Cardiac muscle cell (in vitro differentiated cells and primary cell): ENCODE measurements around the gene PCDHGC4. TPM values are rescaled to one million over a fixed set of nuclear protein-coding genes. Genes with fewer than 3 reads are reported as not detected.

Source experiments
- DNase-seq, 2 donors: peaks; one replicate each; pipeline versions ENCODE4 v3.0.0 to v3.0.0-alpha.2; 2010 to 2017; ENCODE audit warnings: low read depth in 1 of 2, low spot score in 1 of 2
- H3K27ac ChIP-seq: fragments of 200-600 bp; sonication (generic); 2 replicates; pipeline ENCODE4 v1.5.1; 2016
- H3K27me3 ChIP-seq: fragments of 200-600 bp; sonication (generic); 2 replicates; pipeline ENCODE4 v1.6.0; 2016; ENCODE audit warnings: control low read depth
- H3K36me3 ChIP-seq: fragments of 200-600 bp; sonication (generic); 2 replicates; pipeline ENCODE4 v1.5.1; 2016; ENCODE audit warnings: control low read depth
- H3K4me1 ChIP-seq: fragments of 200-600 bp; sonication (generic); 2 replicates; pipeline ENCODE4 v1.8.1; 2017; ENCODE audit warnings: low read depth, mild to moderate bottlenecking, mixed run types
- H3K4me3 ChIP-seq: fragments of 200-600 bp; sonication (generic); 2 replicates; pipeline ENCODE4 v1.5.1; 2016; ENCODE audit warnings: mild to moderate bottlenecking
- H3K9me3 ChIP-seq: fragments of 200-600 bp; sonication (generic); 2 replicates; pipeline ENCODE4 v1.5.1; 2017; ENCODE audit warnings: low read depth, mild to moderate bottlenecking, control low read depth
- CTCF ChIP-seq: IDR thresholded peaks from 2 replicates; pipeline ENCODE4 v1.5.1; 2012; ENCODE audit warnings: low read depth, mild to moderate bottlenecking, low read length
- polyA plus RNA-seq: library from polyadenylated mRNA; unstranded; fragments of >200 nt; fragmentation: Nextera tagmentation; extraction: Ambion mirVana; gene quantifications from 2 replicates; pipeline ENCODE4 v1.2.1, GENCODE V29; 2016
- total RNA-seq: library from RNA; depleted of rRNA; stranded (reverse); fragments of >200 nt; gene quantifications from 2 replicates; pipeline ENCODE4 v1.2.3, GENCODE V29; 2016

PCDHGC4 gene
- total and polyA plus RNA-seq, 2 experiments from 2014 or later = 0.84 to 7.9 TPM

- Histone ChIP-seq H3K36me3 (no peaks in the 10 kb centered on the region), H3K27ac (no peak overlapping the region), H3K4me3 (no peak overlapping the region), H3K9me3 (no peaks in the 10 kb centered on the region), H3K27me3 (no peaks in the 10 kb centered on the region), H3K4me1 (peaks cover 3% of the 10 kb centered on the region)
- no peak for TF ChIP-seq CTCF
- peak in 1 of 2 donors; percentile 57 for DNase-seq
Observed at GRCh38 chr5:141517880-141518617, 33.2 kb downstream of the PCDHGC4 start.

- Histone ChIP-seq H3K4me3 (no peak overlapping the region), H3K27ac (no peak overlapping the region), H3K36me3 (no peaks in the 10 kb centered on the region), H3K9me3 (no peaks in the 10 kb centered on the region), H3K27me3 (no peaks in the 10 kb centered on the region), H3K4me1 (peaks cover 3% of the 10 kb centered on the region)
- DNase-seq = no peak
- no peak for TF ChIP-seq CTCF
Observed at GRCh38 chr5:141518618-141519015, 33.8 kb downstream of the PCDHGC4 start.

- Histone ChIP-seq H3K4me1 (peaks cover under 1% of the 10 kb centered on the region), H3K36me3 (no peaks in the 10 kb centered on the region), H3K27ac (no peak overlapping the region)
Observed at GRCh38 chr5:141519605-141520565, 35.1 kb downstream of the PCDHGC4 start.

GRCh38 chr5:141521244-141521781 is 36.5 kb downstream of the PCDHGC4 start:
- TF ChIP-seq CTCF = no peak
- Histone ChIP-seq H3K27ac (peak overlapping the region; percentile 45), H3K9me3 (no peaks in the 10 kb centered on the region), H3K4me1 (no peaks in the 10 kb centered on the region), H3K27me3 (no peaks in the 10 kb centered on the region), H3K4me3 (no peak overlapping the region), H3K36me3 (peaks cover 6% of the 10 kb centered on the region)
- DNase-seq = peak in 1 of 2 donors; percentile 99

More at GRCh38 chr5:141519605-141520565, 35.1 kb downstream of the PCDHGC4 start:
- H3K27me3 ChIP-seq = no peaks in the 10 kb centered on the region
- no peak for DNase-seq
- H3K9me3 ChIP-seq = no peaks in the 10 kb centered on the region
- TF ChIP-seq CTCF = no peak
- no peak overlapping the region for H3K4me3 ChIP-seq

GRCh38 chr5:141522301-141522700 is 37.5 kb downstream of the PCDHGC4 start:
- Histone ChIP-seq H3K4me3 (no peak overlapping the region), H3K36me3 (peaks cover 6% of the 10 kb centered on the region), H3K27ac (no peak overlapping the region), H3K4me1 (no peaks in the 10 kb centered on the region), H3K9me3 (no peaks in the 10 kb centered on the region), H3K27me3 (no peaks in the 10 kb centered on the region)
- DNase-seq = no peak
- TF ChIP-seq CTCF = no peak
